GM23338 (cell line): ENCODE data around the gene GJE1.

Experiments used
- JUNB ChIP-seq: IDR thresholded peaks from one replicate; pipeline ENCODE4 v1.6.1; 2016; ENCODE audit warnings: antibody characterized with exemption; ENCODE audit not compliant: unreplicated experiment
- POLR2AphosphoS5 ChIP-seq: IDR thresholded peaks from 2 replicates; pipeline ENCODE4 v1.6.1; 2016; ENCODE audit warnings: antibody characterized with exemption, low read depth
- TF ChIP-seq, protein P1 (sequence below), 2 experiments: fragments of 200-600 bp in 1 of 2; sonication (generic) in 1 of 2; conservative IDR thresholded peaks; 2 replicates each; pipeline versions ENCODE4 v1.5.1 to v1.6.1; 2016 to 2017; ENCODE audit warnings: antibody characterized with exemption in 2 of 2, low read depth in 2 of 2, mild to moderate bottlenecking in 2 of 2, moderate library complexity in 1 of 2
- TF ChIP-seq, protein P2 (sequence below): fragments of 250-450 bp; sonication (Bioruptor Pico); IDR thresholded peaks from 2 replicates; pipeline ENCODE4 v1.5.0; 2020; ENCODE audit warnings: mild to moderate bottlenecking, moderate library complexity

- TF ChIP-seq POLR2AphosphoS5: no peak
- no peak for TF ChIP-seq JUNB
- TF ChIP-seq, protein P1, sequence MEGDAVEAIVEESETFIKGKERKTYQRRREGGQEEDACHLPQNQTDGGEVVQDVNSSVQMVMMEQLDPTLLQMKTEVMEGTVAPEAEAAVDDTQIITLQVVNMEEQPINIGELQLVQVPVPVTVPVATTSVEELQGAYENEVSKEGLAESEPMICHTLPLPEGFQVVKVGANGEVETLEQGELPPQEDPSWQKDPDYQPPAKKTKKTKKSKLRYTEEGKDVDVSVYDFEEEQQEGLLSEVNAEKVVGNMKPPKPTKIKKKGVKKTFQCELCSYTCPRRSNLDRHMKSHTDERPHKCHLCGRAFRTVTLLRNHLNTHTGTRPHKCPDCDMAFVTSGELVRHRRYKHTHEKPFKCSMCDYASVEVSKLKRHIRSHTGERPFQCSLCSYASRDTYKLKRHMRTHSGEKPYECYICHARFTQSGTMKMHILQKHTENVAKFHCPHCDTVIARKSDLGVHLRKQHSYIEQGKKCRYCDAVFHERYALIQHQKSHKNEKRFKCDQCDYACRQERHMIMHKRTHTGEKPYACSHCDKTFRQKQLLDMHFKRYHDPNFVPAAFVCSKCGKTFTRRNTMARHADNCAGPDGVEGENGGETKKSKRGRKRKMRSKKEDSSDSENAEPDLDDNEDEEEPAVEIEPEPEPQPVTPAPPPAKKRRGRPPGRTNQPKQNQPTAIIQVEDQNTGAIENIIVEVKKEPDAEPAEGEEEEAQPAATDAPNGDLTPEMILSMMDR (conservative IDR thresholded peaks at IDR 0.05; ENCODE audit: low read depth in 2 of 2): no peak
- TF ChIP-seq, protein P2, sequence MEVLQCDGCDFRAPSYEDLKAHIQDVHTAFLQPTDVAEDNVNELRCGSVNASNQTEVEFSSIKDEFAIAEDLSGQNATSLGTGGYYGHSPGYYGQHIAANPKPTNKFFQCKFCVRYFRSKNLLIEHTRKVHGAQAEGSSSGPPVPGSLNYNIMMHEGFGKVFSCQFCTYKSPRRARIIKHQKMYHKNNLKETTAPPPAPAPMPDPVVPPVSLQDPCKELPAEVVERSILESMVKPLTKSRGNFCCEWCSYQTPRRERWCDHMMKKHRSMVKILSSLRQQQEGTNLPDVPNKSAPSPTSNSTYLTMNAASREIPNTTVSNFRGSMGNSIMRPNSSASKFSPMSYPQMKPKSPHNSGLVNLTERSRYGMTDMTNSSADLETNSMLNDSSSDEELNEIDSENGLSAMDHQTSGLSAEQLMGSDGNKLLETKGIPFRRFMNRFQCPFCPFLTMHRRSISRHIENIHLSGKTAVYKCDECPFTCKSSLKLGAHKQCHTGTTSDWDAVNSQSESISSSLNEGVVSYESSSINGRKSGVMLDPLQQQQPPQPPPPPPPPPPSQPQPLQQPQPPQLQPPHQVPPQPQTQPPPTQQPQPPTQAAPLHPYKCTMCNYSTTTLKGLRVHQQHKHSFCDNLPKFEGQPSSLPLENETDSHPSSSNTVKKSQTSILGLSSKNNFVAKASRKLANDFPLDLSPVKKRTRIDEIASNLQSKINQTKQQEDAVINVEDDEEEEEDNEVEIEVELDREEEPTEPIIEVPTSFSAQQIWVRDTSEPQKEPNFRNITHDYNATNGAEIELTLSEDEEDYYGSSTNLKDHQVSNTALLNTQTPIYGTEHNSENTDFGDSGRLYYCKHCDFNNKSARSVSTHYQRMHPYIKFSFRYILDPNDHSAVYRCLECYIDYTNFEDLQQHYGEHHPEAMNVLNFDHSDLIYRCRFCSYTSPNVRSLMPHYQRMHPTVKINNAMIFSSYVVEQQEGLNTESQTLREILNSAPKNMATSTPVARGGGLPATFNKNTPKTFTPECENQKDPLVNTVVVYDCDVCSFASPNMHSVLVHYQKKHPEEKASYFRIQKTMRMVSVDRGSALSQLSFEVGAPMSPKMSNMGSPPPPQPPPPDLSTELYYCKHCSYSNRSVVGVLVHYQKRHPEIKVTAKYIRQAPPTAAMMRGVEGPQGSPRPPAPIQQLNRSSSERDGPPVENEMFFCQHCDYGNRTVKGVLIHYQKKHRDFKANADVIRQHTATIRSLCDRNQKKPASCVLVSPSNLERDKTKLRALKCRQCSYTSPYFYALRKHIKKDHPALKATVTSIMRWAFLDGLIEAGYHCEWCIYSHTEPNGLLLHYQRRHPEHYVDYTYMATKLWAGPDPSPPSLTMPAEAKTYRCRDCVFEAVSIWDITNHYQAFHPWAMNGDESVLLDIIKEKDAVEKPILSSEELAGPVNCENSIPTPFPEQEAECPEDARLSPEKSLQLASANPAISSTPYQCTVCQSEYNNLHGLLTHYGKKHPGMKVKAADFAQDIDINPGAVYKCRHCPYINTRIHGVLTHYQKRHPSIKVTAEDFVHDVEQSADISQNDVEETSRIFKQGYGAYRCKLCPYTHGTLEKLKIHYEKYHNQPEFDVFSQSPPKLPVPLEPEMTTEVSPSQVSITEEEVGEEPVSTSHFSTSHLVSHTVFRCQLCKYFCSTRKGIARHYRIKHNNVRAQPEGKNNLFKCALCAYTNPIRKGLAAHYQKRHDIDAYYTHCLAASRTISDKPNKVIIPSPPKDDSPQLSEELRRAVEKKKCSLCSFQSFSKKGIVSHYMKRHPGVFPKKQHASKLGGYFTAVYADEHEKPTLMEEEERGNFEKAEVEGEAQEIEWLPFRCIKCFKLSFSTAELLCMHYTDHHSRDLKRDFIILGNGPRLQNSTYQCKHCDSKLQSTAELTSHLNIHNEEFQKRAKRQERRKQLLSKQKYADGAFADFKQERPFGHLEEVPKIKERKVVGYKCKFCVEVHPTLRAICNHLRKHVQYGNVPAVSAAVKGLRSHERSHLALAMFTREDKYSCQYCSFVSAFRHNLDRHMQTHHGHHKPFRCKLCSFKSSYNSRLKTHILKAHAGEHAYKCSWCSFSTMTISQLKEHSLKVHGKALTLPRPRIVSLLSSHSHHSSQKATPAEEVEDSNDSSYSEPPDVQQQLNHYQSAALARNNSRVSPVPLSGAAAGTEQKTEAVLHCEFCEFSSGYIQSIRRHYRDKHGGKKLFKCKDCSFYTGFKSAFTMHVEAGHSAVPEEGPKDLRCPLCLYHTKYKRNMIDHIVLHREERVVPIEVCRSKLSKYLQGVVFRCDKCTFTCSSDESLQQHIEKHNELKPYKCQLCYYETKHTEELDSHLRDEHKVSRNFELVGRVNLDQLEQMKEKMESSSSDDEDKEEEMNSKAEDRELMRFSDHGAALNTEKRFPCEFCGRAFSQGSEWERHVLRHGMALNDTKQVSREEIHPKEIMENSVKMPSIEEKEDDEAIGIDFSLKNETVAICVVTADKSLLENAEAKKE (CRISPR knock-in tag): no peak
Observed at GRCh38 chr6:142118925-142119324, 13.8 kb upstream of the GJE1 start.
